Smooth muscle cell (in vitro differentiated cells): Measurements from ENCODE around the gene ATP7B. TPM values are rescaled to one million over a fixed set of nuclear protein-coding genes. Genes with fewer than 3 reads are reported as not detected.

Experiments
- DNase-seq: peaks from one replicate; lab custom pipeline; 2025; ENCODE audit not compliant: unreplicated experiment; lab: John Stamatoyannopoulos, UW
- H2AFZ ChIP-seq: fragments of 200-600 bp; sonication (generic); 2 replicates; pipeline ENCODE4 v1.6.0; 2016; ENCODE audit warnings: antibody characterized with exemption, low read depth, mild to moderate bottlenecking
- H3F3A ChIP-seq: fragments of 200-600 bp; sonication (generic); 2 replicates; pipeline ENCODE4 v1.6.0; 2017; ENCODE audit warnings: antibody characterized with exemption, low read depth
- H3K27ac ChIP-seq: fragments of 200-600 bp; sonication (generic); 2 replicates; pipeline ENCODE4 v1.5.1; 2016; ENCODE audit warnings: low read depth, mild to moderate bottlenecking
- H3K27me3 ChIP-seq: fragments of 200-600 bp; sonication (generic); 2 replicates; pipeline ENCODE4 v1.6.1; 2016; ENCODE audit warnings: low read depth, mild to moderate bottlenecking
- H3K36me3 ChIP-seq: fragments of 200-600 bp; sonication (generic); 2 replicates; pipeline ENCODE4 v1.5.1; 2016; ENCODE audit warnings: low read depth
- H3K4me1 ChIP-seq: fragments of 200-600 bp; sonication (generic); 2 replicates; pipeline ENCODE4 v1.5.1; 2016; ENCODE audit warnings: low read depth
- H3K4me2 ChIP-seq: fragments of 200-600 bp; sonication (generic); 2 replicates; pipeline ENCODE4 v1.6.0; 2016; ENCODE audit warnings: mild to moderate bottlenecking
- H3K4me3 ChIP-seq: fragments of 200-600 bp; sonication (generic); 2 replicates; pipeline ENCODE4 v1.5.1; 2016; ENCODE audit warnings: mild to moderate bottlenecking
- H3K79me2 ChIP-seq: fragments of 200-600 bp; sonication (generic); 2 replicates; pipeline ENCODE4 v1.6.0; 2016; ENCODE audit warnings: low read depth, mild to moderate bottlenecking
- H3K9ac ChIP-seq: fragments of 200-600 bp; sonication (generic); 2 replicates; pipeline ENCODE4 v1.6.0; 2016; ENCODE audit warnings: low read depth
- H3K9me3 ChIP-seq: fragments of 200-600 bp; sonication (generic); replicated peaks from 2 replicates; pipeline ENCODE4 v1.5.1; 2016; ENCODE audit warnings: low read depth
- H4K20me1 ChIP-seq: fragments of 200-600 bp; sonication (generic); 2 replicates; pipeline ENCODE4 v1.6.0; 2016; ENCODE audit warnings: low read depth
- WGBS: methylation state at CpG from one replicate; pipeline ENCODE4 v1.1.7; 2016; ENCODE audit warnings: low lambda C conversion rate; 5-methylcytosine and 5-hydroxymethylcytosine counted together
- polyA plus RNA-seq: library from polyadenylated mRNA; unstranded; fragments of >200 nt; fragmentation: Nextera tagmentation; extraction: Ambion mirVana; gene quantifications from 2 replicates; pipeline ENCODE4 v1.2.1, GENCODE V29; 2016
- total RNA-seq: library from RNA; depleted of rRNA; stranded (reverse); fragments of >200 nt; gene quantifications from 2 replicates; pipeline ENCODE4 v1.2.3, GENCODE V29; 2014
- TF ChIP-seq, protein P1 (sequence below): fragments of 200-600 bp; sonication (generic); IDR thresholded peaks from 2 replicates; pipeline ENCODE4 v1.5.1; 2017; ENCODE audit warnings: borderline replicate concordance, mild to moderate bottlenecking, antibody characterized with exemption; ENCODE audit not compliant: insufficient read depth, poor library complexity, severe bottlenecking

The ATP7B gene
- total and polyA plus RNA-seq, 2 experiments from 2014 or later = 10.0 to 23.5 TPM

GRCh38 chr13:51980908-51981307 is 30.3 kb downstream of the ATP7B start:
- Histone ChIP-seq H3K4me2 (peak overlapping the region; percentile 65), H2AFZ (peak overlapping the region; percentile 59), H3K27me3 (no peaks in the 10 kb centered on the region), H3F3A (no peaks in the 10 kb centered on the region), H3K9me3 (no peaks in the 10 kb centered on the region), H3K27ac (peak overlapping the region; percentile 54), H3K4me3 (peak overlapping the region; percentile 20), H3K9ac (no peak overlapping the region), H3K4me1 (peaks cover 12% of the 10 kb centered on the region), H3K36me3 (no peaks in the 10 kb centered on the region), H3K79me2 (peaks cover 66% of the 10 kb centered on the region), H4K20me1 (no peaks in the 10 kb centered on the region)
- TF ChIP-seq, protein P1, sequence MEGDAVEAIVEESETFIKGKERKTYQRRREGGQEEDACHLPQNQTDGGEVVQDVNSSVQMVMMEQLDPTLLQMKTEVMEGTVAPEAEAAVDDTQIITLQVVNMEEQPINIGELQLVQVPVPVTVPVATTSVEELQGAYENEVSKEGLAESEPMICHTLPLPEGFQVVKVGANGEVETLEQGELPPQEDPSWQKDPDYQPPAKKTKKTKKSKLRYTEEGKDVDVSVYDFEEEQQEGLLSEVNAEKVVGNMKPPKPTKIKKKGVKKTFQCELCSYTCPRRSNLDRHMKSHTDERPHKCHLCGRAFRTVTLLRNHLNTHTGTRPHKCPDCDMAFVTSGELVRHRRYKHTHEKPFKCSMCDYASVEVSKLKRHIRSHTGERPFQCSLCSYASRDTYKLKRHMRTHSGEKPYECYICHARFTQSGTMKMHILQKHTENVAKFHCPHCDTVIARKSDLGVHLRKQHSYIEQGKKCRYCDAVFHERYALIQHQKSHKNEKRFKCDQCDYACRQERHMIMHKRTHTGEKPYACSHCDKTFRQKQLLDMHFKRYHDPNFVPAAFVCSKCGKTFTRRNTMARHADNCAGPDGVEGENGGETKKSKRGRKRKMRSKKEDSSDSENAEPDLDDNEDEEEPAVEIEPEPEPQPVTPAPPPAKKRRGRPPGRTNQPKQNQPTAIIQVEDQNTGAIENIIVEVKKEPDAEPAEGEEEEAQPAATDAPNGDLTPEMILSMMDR = no peak
- WGBS = 44% methylated on average over 4 of the region's 4 CpGs
- no peak for DNase-seq

GRCh38 chr13:51978796-51979556 is 32.3 kb downstream of the ATP7B start:
- H3K4me2 ChIP-seq = no peak overlapping the region

GRCh38 chr13:51977625-51978024 is 33.6 kb downstream of the ATP7B start:
- Histone ChIP-seq H3K9me3 (no peaks in the 10 kb centered on the region), H2AFZ (no peak overlapping the region), H3K27me3 (no peaks in the 10 kb centered on the region), H3K36me3 (no peaks in the 10 kb centered on the region), H3K79me2 (peaks cover 59% of the 10 kb centered on the region), H3K4me2 (no peak overlapping the region), H3K27ac (no peak overlapping the region), H3F3A (no peaks in the 10 kb centered on the region), H3K4me3 (no peak overlapping the region), H3K9ac (no peak overlapping the region), H3K4me1 (peaks cover 12% of the 10 kb centered on the region), H4K20me1 (no peaks in the 10 kb centered on the region)
- WGBS = 93% methylated on average over 5 of the region's 5 CpGs
- TF ChIP-seq, protein P1 = no peak
- DNase-seq = no peak

More at GRCh38 chr13:51978796-51979556, 32.3 kb downstream of the ATP7B start:
- H4K20me1 ChIP-seq = no peaks in the 10 kb centered on the region
- H3K4me1 ChIP-seq = peaks cover 12% of the 10 kb centered on the region
- TF ChIP-seq, protein P1 = no peak
- WGBS = 69% methylated on average over 5 of the region's 5 CpGs
- H2AFZ ChIP-seq = no peak overlapping the region
- H3K27ac ChIP-seq = no peak overlapping the region
- H3K79me2 ChIP-seq = peaks cover 55% of the 10 kb centered on the region
- no peak for DNase-seq
- H3K9ac ChIP-seq = no peak overlapping the region
- no peaks in the 10 kb centered on the region for H3K9me3 ChIP-seq
- no peaks in the 10 kb centered on the region for H3K27me3 ChIP-seq
- no peaks in the 10 kb centered on the region for H3K36me3 ChIP-seq
- H3F3A ChIP-seq = no peaks in the 10 kb centered on the region
- H3K4me3 ChIP-seq = no peak overlapping the region

DNA sequence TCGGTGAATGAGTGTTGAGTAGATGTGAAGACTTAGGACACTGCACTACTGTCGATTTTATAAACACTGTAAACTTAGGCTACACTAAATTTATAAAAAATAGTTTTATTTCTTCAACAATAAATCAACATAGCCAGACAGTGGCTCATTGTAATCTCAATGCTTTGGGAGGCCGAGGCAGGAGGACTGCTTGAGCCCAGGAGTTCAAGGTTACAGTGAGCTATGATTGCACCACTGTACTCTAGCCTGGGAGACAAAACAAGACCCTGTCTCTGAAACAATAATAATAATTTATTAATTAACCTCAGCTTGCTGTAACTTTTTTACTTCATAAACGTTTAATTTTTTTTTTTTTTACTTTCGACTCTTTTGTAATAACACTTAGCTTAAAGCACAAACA is 34.4 kb downstream of the ATP7B start:
- Histone ChIP-seq H2AFZ (no peak overlapping the region), H3K4me3 (no peak overlapping the region), H3K27ac (no peak overlapping the region), H3K4me2 (no peak overlapping the region), H4K20me1 (no peaks in the 10 kb centered on the region), H3K36me3 (no peaks in the 10 kb centered on the region), H3K27me3 (no peaks in the 10 kb centered on the region), H3K79me2 (peaks cover 67% of the 10 kb centered on the region), H3K9ac (no peak overlapping the region), H3F3A (no peaks in the 10 kb centered on the region), H3K9me3 (no peaks in the 10 kb centered on the region), H3K4me1 (peaks cover 12% of the 10 kb centered on the region)
- TF ChIP-seq, protein P1 = no peak
- 94% methylated on average over 5 of the region's 5 CpGs for WGBS
- DNase-seq = no peak
